MM.1S (cell line): Measurements from ENCODE around the gene CCNG1.

Source experiments
- EZH2phosphoT487 ChIP-seq: fragments of 300-600 bp; sonication (generic); IDR thresholded peaks from 2 replicates; pipeline ENCODE4 v1.6.1; 2018; ENCODE audit warnings: antibody characterized with exemption, low read length
- TF ChIP-seq, protein P1 (sequence below): fragments of 300-600 bp; sonication (generic); IDR thresholded peaks from 2 replicates; pipeline ENCODE4 v1.5.1; 2016; ENCODE audit warnings: antibody characterized with exemption, low read length, mixed read lengths

DNA sequence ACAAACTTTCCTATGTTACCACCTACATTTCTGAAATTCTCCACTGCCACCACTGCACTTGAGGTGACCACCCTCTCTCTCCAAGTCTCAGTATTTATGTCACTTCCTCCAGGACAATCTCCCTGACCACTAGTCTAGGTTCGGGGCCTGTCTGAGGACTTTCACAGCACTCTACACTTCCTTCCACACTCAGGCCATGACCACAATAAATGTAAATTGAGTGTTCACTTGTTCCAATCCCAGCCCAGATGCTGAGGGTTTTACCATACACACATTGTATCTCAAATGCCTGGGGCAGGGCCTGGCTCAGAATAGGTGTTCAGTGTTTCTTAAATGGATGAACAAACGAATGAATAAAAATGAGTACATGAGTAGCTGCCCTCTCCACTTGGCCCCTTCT, 26.9 kb upstream of the CCNG1 start:
- TF ChIP-seq, protein P1, sequence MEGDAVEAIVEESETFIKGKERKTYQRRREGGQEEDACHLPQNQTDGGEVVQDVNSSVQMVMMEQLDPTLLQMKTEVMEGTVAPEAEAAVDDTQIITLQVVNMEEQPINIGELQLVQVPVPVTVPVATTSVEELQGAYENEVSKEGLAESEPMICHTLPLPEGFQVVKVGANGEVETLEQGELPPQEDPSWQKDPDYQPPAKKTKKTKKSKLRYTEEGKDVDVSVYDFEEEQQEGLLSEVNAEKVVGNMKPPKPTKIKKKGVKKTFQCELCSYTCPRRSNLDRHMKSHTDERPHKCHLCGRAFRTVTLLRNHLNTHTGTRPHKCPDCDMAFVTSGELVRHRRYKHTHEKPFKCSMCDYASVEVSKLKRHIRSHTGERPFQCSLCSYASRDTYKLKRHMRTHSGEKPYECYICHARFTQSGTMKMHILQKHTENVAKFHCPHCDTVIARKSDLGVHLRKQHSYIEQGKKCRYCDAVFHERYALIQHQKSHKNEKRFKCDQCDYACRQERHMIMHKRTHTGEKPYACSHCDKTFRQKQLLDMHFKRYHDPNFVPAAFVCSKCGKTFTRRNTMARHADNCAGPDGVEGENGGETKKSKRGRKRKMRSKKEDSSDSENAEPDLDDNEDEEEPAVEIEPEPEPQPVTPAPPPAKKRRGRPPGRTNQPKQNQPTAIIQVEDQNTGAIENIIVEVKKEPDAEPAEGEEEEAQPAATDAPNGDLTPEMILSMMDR: no peak
- no peak for TF ChIP-seq EZH2phosphoT487
